Measurements from ENCODE around the gene PSPH.
"Not testable (repeated sequence)": the region's sequence is repeated elsewhere in the genome, so short reads cannot be mapped to it uniquely, and the experiment has no call there.

Gene PSPH

DNA sequence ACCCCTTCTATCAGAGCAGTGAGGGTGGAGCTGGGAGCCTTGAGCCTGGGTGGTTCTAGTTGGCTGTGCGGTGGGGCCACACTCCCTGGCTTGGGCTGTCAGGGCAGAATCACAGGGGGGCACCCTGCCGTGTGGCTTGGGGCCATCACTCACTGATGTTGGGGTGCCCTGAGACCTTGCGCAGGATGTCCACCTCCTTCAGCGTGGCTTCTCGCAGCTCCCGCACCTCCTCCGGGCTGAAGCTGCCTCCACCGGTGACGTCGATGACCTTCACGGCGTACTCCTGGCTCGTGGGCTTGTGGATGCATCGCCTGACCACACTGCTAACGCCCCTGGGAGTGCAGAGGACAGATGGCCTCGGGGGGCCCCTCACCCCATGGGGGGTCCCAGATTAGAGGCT lies 36.2 kb upstream of the PSPH start:
- in situ Hi-C loops (cut with MboI; ENCODE audit: low sequenced_read_pairs, unreplicated experiment), result loop anchor here (25.0 kb wide), 2 partner anchors 450 to 800 kb away; no protein-coding TSS in a partner anchor
- DNase-seq (ENCODE audit: low spot score), result no peak
- TF ChIP-seq, protein P1, sequence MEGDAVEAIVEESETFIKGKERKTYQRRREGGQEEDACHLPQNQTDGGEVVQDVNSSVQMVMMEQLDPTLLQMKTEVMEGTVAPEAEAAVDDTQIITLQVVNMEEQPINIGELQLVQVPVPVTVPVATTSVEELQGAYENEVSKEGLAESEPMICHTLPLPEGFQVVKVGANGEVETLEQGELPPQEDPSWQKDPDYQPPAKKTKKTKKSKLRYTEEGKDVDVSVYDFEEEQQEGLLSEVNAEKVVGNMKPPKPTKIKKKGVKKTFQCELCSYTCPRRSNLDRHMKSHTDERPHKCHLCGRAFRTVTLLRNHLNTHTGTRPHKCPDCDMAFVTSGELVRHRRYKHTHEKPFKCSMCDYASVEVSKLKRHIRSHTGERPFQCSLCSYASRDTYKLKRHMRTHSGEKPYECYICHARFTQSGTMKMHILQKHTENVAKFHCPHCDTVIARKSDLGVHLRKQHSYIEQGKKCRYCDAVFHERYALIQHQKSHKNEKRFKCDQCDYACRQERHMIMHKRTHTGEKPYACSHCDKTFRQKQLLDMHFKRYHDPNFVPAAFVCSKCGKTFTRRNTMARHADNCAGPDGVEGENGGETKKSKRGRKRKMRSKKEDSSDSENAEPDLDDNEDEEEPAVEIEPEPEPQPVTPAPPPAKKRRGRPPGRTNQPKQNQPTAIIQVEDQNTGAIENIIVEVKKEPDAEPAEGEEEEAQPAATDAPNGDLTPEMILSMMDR (IDR thresholded peaks at IDR 0.05; ENCODE audit: borderline replicate concordance, control extremely low read depth, extremely low read depth, insufficient read depth, missing control alignments), result no peak

DNA sequence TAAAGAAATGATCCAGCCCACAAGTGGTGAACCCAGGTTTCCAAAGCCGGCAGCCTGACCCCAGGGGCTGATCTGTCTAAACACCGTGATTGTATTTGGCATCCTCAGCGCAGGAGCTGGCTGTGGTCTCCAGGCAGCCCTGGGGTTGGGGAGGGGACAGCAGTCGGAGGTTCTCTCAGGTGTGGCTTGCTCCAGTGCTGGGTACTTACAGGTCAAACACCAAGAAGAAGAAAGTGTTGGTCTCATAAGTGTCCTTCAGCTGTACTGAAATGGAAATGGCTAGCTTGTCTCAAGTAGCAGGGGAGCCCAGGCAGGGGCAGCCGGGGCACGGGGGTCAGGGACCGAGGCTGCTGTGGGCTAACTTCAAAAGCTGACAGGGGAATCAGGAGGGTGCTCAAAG lies 35.5 kb upstream of the PSPH start:
- in situ Hi-C loops (cut with MboI; ENCODE audit: low sequenced_read_pairs, unreplicated experiment), result loop anchor here (25.0 kb wide), 2 partner anchors 449 to 799 kb away; no protein-coding TSS in a partner anchor
- TF ChIP-seq, protein P1 (IDR thresholded peaks at IDR 0.05; ENCODE audit: borderline replicate concordance, control extremely low read depth, extremely low read depth, insufficient read depth, missing control alignments), result no peak
- DNase-seq (ENCODE audit: low spot score), result no peak

DNA sequence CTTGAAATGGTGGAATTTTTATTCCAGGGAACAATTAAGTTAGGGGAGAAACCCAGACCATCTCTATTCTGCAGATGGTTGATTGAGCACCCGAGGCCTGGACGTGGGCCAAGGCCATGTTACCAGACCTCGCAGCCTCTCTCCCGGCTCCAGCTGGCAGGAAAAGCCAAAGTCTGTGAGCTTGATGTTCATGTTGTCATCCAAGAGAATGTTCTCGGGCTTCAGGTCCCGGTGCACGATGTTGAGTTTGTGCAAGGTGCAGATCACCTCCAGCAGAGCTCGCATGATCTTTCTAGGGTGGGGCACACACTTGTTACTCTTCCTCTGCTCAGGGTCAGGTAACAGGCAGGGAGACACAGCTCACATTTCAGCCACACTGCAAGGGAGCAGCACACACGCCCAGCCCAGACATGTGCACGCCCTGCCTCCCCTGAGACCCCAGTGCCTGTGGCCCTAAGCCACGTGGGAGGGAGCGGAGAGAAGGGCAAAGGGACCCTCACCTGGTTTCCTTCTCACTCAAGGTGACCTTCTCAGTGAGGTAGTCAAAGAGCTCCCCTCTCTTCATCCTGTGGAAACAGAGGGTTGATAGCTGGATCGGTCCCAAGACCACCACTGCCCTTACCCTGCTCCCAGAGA lies 32.0 kb upstream of the PSPH start:
- in situ Hi-C loops (cut with MboI; ENCODE audit: low sequenced_read_pairs, unreplicated experiment), result loop anchor here (25.0 kb wide), 2 partner anchors 446 to 796 kb away; no protein-coding TSS in a partner anchor
- DNase-seq (ENCODE audit: low spot score), result no peak
- TF ChIP-seq, protein P1 (IDR thresholded peaks at IDR 0.05; ENCODE audit: borderline replicate concordance, control extremely low read depth, extremely low read depth, insufficient read depth, missing control alignments), result no peak

DNA sequence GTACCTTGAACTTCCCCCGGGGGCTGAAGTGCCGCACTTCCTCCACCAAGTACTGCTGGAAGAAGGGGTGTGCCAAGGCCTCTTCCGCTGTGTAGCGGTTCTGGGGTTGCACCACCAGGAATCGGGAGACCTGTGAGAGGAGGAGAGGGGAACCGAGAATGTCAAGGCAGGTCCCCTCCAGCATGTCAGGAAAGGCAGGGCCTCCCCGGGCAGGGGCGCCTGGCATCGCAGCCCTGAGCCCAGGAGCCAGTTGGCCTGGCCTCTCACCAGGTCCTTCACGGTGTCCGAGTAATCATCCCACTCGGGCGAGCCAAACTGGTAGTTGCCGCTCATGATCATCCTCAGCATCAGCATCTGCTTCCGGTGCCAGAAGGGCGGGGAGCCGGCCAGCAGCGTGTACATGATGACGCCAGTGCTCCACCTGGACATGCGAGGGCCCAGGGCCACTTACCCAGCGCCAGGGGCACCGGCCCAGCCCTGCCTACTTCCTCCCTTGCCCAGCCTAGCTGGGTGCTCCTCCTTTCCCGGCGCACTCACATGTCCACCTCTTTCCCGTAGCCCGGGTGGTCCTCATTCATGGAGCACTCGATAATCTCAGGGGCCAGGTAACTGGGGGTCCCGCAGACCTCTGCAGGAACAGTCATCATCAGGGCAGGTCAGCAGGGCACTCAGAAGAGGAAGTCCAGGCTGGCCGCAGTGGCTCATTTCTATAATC lies 30.5 kb upstream of the PSPH start:
- TF ChIP-seq, protein P1 (IDR thresholded peaks at IDR 0.05; ENCODE audit: borderline replicate concordance, control extremely low read depth, extremely low read depth, insufficient read depth, missing control alignments), result no peak
- in situ Hi-C loops (cut with MboI; ENCODE audit: low sequenced_read_pairs, unreplicated experiment), result loop anchor here (25.0 kb wide), 2 partner anchors 444 to 794 kb away; no protein-coding TSS in a partner anchor

DNA sequence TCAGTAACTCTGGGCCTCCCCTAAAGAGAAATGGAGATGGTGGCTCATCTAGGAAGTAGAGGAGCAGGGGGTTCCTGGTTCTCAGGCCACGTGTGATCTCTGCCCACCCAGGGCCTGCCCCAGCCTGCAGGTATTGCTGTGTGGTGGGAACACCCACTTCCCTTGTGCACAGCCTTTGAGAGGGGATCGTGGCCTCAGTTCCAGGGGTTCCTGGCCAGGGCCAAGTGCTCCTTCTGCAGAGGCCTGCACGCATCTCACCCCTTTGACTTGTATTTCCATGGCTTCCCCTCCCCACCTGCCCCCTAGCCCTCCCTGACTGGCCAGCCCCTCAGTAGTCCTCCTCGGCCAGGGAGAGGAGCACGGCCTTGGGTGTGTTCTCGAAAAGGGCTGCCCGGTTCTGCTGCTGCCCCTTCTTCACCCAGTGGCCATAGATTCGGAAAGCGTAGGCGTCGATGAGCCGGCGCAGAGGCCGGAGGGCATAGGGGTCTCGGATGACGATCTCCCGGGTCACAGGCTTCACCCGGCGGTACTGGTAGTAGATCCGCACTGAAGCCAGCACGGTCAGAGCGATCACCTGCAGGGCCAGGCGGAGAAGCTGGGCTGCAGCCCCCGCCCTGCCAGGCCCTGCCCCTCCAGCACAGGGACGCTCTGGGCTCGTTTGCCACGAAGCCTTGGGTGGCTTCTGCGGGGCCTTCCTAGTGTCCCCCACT lies 29.6 kb upstream of the PSPH start:
- in situ Hi-C loops (cut with MboI; ENCODE audit: low sequenced_read_pairs, unreplicated experiment), result loop anchor here (25.0 kb wide), 2 partner anchors 444 to 794 kb away; no protein-coding TSS in a partner anchor
- not testable (repeated sequence) for DNase-seq (ENCODE audit: low spot score)

More for the DNA sequence above, 30.5 kb upstream of the PSPH start:
- no peak for DNase-seq (ENCODE audit: low spot score)

DNA sequence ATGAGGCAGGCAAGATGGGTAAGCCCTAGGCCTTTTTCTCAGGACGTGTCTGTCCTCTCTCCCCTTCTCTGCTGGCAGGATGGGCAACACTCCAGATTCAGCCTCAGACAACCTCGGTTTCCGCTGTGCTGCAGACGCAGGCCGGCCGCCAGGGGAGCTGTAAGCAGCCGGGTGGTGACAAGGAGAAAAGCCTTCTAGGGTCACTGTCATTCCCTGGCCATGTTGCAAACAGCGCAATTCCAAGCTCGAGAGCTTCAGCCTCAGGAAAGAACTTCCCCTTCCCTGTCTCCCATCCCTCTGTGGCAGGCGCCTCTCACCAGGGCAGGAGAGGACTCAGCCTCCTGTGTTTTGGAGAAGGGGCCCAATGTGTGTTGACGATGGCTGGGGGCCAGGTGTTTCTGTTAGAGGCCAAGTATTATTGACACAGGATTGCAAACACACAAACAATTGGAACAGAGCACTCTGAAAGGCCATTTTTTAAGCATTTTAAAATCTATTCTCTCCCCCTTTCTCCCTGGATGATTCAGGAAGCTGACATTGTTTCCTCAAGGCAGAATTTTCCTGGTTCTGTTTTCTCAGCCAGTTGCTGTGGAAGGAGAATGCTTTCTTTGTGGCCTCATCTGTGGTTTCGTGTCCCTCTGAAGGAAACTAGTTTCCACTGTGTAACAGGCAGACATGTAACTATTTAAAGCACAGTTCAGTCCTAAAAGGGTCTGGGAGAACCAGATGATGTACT lies 28.4 kb upstream of the PSPH start:
- no peak for DNase-seq (ENCODE audit: low spot score)
- TF ChIP-seq, protein P1 (IDR thresholded peaks at IDR 0.05; ENCODE audit: borderline replicate concordance, control extremely low read depth, extremely low read depth, insufficient read depth, missing control alignments), result no peak
- in situ Hi-C loops (cut with MboI; ENCODE audit: low sequenced_read_pairs, unreplicated experiment), result loop anchor here (25.0 kb wide), 2 partner anchors 442 to 792 kb away; no protein-coding TSS in a partner anchor

Data from GM13976 (cell line).